Fibroblast of lung (primary cell): Measurements from ENCODE around the gene GP1BB. TPM values are rescaled to one million over a fixed set of nuclear protein-coding genes. Genes with fewer than 3 reads are reported as not detected.

Experiments used
- DNase-seq, 2 donors: peaks; one replicate each; pipeline versions ENCODE4 v3.0.0 to v3.0.0-alpha.2; 2010; ENCODE audit warnings: low read depth in 2 of 2
- H2AFZ ChIP-seq: 2 replicates; pipeline ENCODE4 v1.5.1; 2012; ENCODE audit warnings: low read length, control low read depth, inconsistent platforms
- H3K27ac ChIP-seq: 2 replicates; pipeline ENCODE4 v1.5.1; 2011; ENCODE audit warnings: low read length, control low read depth; ENCODE audit not compliant: insufficient read depth
- H3K27me3 ChIP-seq: 2 replicates; pipeline ENCODE4 v1.5.1; 2011; ENCODE audit warnings: mild to moderate bottlenecking, low read length; ENCODE audit not compliant: control insufficient read depth, insufficient read depth
- H3K36me3 ChIP-seq: 2 replicates; pipeline ENCODE4 v1.5.1; 2011; ENCODE audit warnings: low read length; ENCODE audit not compliant: control insufficient read depth, insufficient read depth
- H3K4me1 ChIP-seq: 2 replicates; pipeline ENCODE4 v1.5.1; 2011; ENCODE audit warnings: low read length; ENCODE audit not compliant: control insufficient read depth, insufficient read depth; ENCODE audit errors: extremely low read depth
- H3K4me2 ChIP-seq: 2 replicates; pipeline ENCODE4 v1.5.1; 2011; ENCODE audit warnings: low read length, control low read depth; ENCODE audit not compliant: insufficient read depth; ENCODE audit errors: extremely low read depth
- H3K4me3 ChIP-seq, 4 experiments: fragments of 200-600 bp in 1 of 4; sonication (generic) in 1 of 4; replicated peaks in 1 of 4; 2 replicates each; pipeline ENCODE4 v1.5.1; 2011 to 2016; ENCODE audit warnings: low read length in 4 of 4, low read depth in 3 of 4, mild to moderate bottlenecking in 3 of 4, control low read depth in 2 of 4, inconsistent platforms in 1 of 4, mixed read lengths in 1 of 4; ENCODE audit not compliant: insufficient read depth in 1 of 4; ENCODE audit errors: control extremely low read depth in 1 of 4
- H3K79me2 ChIP-seq: 2 replicates; pipeline ENCODE4 v1.5.1; 2012; ENCODE audit warnings: mild to moderate bottlenecking, low read length, inconsistent platforms; ENCODE audit not compliant: control insufficient read depth, insufficient read depth
- H3K9ac ChIP-seq: 2 replicates; pipeline ENCODE4 v1.5.1; 2011; ENCODE audit warnings: mild to moderate bottlenecking, low read length, control low read depth; ENCODE audit not compliant: insufficient read depth
- H3K9me3 ChIP-seq: 2 replicates; pipeline ENCODE4 v1.5.1; 2012; ENCODE audit warnings: low read depth, low read length; ENCODE audit not compliant: control insufficient read depth, insufficient read depth
- H4K20me1 ChIP-seq: 2 replicates; pipeline ENCODE4 v1.5.1; 2011; ENCODE audit warnings: low read length; ENCODE audit not compliant: control insufficient read depth, insufficient read depth; ENCODE audit errors: extremely low read depth
- EZH2 ChIP-seq: IDR thresholded peaks from 2 replicates; pipeline ENCODE4 v1.5.1; 2012; ENCODE audit warnings: low read length, control low read depth, mild to moderate bottlenecking; ENCODE audit errors: missing control alignments
- polyA plus RNA-seq, 2 donors: library from polyadenylated mRNA; depleted of rRNA in 1 of 2; stranded (reverse) in 1 of 2; unstranded in 1 of 2; fragments of >200 nt; gene quantifications; 2 replicates each; pipeline ENCODE4 v1.2.1, GENCODE V29; 2011 to 2012; ENCODE audit warnings: missing spikeins in 1 of 2
- total RNA-seq: library from RNA; depleted of rRNA; stranded (reverse); fragments of >200 nt; gene quantifications from 2 replicates; pipeline ENCODE4 v1.2.1, GENCODE V29; 2014
- TF ChIP-seq, protein P1 (sequence below), 2 donors: IDR thresholded peaks in 1 of 2; conservative IDR thresholded peaks in 1 of 2; 1 replicate in 1 of 2; 2 replicates in 1 of 2; pipeline ENCODE4 v1.5.1; 2011 to 2012; ENCODE audit warnings: low read length in 2 of 2, control low read depth in 1 of 2, inconsistent platforms in 1 of 2, low read depth in 1 of 2, mild to moderate bottlenecking in 1 of 2

Gene GP1BB
- total and polyA plus RNA-seq, 2 donors (not counting 1 experiment from before 2014, with no cell fraction given): 0.50 to 1.8 TPM

- H3K4me3 ChIP-seq: no peak overlapping the region
- DNase-seq: no peak
- no peak for TF ChIP-seq EZH2
- TF ChIP-seq, protein P1, sequence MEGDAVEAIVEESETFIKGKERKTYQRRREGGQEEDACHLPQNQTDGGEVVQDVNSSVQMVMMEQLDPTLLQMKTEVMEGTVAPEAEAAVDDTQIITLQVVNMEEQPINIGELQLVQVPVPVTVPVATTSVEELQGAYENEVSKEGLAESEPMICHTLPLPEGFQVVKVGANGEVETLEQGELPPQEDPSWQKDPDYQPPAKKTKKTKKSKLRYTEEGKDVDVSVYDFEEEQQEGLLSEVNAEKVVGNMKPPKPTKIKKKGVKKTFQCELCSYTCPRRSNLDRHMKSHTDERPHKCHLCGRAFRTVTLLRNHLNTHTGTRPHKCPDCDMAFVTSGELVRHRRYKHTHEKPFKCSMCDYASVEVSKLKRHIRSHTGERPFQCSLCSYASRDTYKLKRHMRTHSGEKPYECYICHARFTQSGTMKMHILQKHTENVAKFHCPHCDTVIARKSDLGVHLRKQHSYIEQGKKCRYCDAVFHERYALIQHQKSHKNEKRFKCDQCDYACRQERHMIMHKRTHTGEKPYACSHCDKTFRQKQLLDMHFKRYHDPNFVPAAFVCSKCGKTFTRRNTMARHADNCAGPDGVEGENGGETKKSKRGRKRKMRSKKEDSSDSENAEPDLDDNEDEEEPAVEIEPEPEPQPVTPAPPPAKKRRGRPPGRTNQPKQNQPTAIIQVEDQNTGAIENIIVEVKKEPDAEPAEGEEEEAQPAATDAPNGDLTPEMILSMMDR (conservative IDR thresholded peaks at IDR 0.05 in 1 of 2, IDR thresholded peaks at IDR 0.05 in 1 of 2; ENCODE audit: low read depth in 1 of 2, low read length in 2 of 2): no peak
- H3K9me3 ChIP-seq: no peaks in the 10 kb centered on the region
- H3K4me1 ChIP-seq: no peaks in the 10 kb centered on the region
- no peak overlapping the region for H3K9ac ChIP-seq
- no peak overlapping the region for H3K4me2 ChIP-seq
- no peak overlapping the region for H2AFZ ChIP-seq
- H4K20me1 ChIP-seq: no peaks in the 10 kb centered on the region
- no peaks in the 10 kb centered on the region for H3K27me3 ChIP-seq
- H3K36me3 ChIP-seq: no peaks in the 10 kb centered on the region
- no peaks in the 10 kb centered on the region for H3K79me2 ChIP-seq
- H3K27ac ChIP-seq: no peak overlapping the region
Measured at GRCh38 chr22:19744350-19745006, 21.1 kb downstream of the GP1BB start.

DNA sequence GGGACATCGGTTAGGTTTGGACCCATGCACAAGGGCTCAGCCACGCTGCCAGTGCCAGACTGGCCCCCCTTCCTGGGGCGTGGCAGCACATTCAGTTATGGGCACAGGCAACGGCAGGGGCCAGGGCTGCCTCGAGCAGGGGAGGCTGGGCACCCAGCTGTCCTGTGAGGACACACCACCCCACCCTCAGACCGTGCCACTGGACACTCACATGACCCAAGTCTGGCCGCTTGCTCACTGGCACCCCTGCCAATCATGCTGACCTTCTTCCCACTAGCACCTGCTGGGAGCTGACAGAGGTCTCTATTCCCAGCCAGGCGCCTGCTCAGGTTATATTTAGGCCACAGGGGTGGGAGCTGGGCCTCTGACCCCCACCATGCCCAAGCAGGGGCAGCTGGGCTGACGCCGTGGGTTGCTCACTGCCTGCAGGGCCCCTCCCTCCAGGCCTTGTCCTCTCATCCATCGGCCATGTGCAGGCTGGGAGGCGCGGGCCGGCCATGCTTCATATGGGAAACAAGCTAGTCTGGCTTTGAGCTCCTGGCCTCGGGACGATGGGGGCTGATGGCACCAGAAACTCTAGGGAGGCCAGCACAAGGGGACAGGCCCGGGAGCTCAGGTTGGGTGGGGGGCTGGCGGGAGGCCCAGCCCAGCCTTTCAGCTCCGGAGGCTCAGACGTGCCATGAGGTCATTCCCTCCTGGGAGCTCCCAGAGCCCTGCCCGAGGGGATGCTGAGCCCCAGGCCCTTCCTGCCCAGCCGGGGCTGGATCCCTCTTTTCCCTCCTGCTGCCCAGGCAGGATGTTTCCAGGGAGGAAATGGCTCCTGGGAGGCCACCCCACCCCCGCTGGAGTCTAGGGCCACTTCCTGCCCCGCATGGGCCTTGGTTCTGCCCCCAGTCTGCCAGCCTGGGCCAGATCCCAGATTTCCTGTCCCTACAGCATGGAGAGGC is 22.1 kb downstream of the GP1BB start:
- no peak overlapping the region for H3K27ac ChIP-seq
- no peaks in the 10 kb centered on the region for H4K20me1 ChIP-seq
- H3K4me3 ChIP-seq: no peak overlapping the region
- H2AFZ ChIP-seq: no peak overlapping the region
- H3K9ac ChIP-seq: no peak overlapping the region
- DNase-seq: no peak
- H3K27me3 ChIP-seq: no peaks in the 10 kb centered on the region
- no peaks in the 10 kb centered on the region for H3K36me3 ChIP-seq
- no peaks in the 10 kb centered on the region for H3K4me1 ChIP-seq
- no peaks in the 10 kb centered on the region for H3K79me2 ChIP-seq
- no peaks in the 10 kb centered on the region for H3K9me3 ChIP-seq
- H3K4me2 ChIP-seq: no peak overlapping the region
- no peak for TF ChIP-seq EZH2
- TF ChIP-seq, protein P1 (conservative IDR thresholded peaks at IDR 0.05 in 1 of 2, IDR thresholded peaks at IDR 0.05 in 1 of 2; ENCODE audit: low read depth in 1 of 2, low read length in 2 of 2): no peak

- no peak overlapping the region for H3K4me2 ChIP-seq
- H3K9ac ChIP-seq: no peak overlapping the region
- no peaks in the 10 kb centered on the region for H3K4me1 ChIP-seq
- H3K4me3 ChIP-seq: no peak overlapping the region
- H3K9me3 ChIP-seq: no peaks in the 10 kb centered on the region
- no peaks in the 10 kb centered on the region for H3K27me3 ChIP-seq
- no peaks in the 10 kb centered on the region for H3K79me2 ChIP-seq
- TF ChIP-seq, protein P1 (conservative IDR thresholded peaks at IDR 0.05 in 1 of 2, IDR thresholded peaks at IDR 0.05 in 1 of 2; ENCODE audit: low read depth in 1 of 2, low read length in 2 of 2): no peak
- TF ChIP-seq EZH2: no peak
- no peaks in the 10 kb centered on the region for H4K20me1 ChIP-seq
- H3K27ac ChIP-seq: no peak overlapping the region
- no peaks in the 10 kb centered on the region for H3K36me3 ChIP-seq
- no peak for DNase-seq
- H2AFZ ChIP-seq: no peak overlapping the region
Measured at GRCh38 chr22:19746726-19747125, 23.4 kb downstream of the GP1BB start.
